Skeletal muscle tissue (tissue), 4 donors: ENCODE data around the gene B4GALT5. TPM values are rescaled to one million over a fixed set of nuclear protein-coding genes. Genes with fewer than 3 reads are reported as not detected.

ENCODE experiments used
- H3K27ac ChIP-seq: one replicate; pipeline ENCODE4 v1.7.0; 2013; ENCODE audit warnings: mild to moderate bottlenecking, low read depth, low read length, inconsistent platforms
- H3K27me3 ChIP-seq, 3 donors: one replicate each; pipeline ENCODE4 v1.7.0; 2013; ENCODE audit warnings: low read length in 3 of 3; ENCODE audit not compliant: control insufficient read depth in 3 of 3, insufficient read depth in 3 of 3
- H3K36me3 ChIP-seq, 3 donors: one replicate each; pipeline ENCODE4 v1.7.0; 2013; ENCODE audit warnings: low read length in 3 of 3; ENCODE audit not compliant: control insufficient read depth in 3 of 3, insufficient read depth in 3 of 3
- H3K4me1 ChIP-seq, 3 donors: one replicate each; pipeline ENCODE4 v1.7.0; 2013; ENCODE audit warnings: low read length in 3 of 3, mild to moderate bottlenecking in 3 of 3; ENCODE audit not compliant: control insufficient read depth in 3 of 3, insufficient read depth in 3 of 3
- H3K4me3 ChIP-seq, 3 donors: one replicate each; pipeline ENCODE4 v1.7.0; 2013; ENCODE audit warnings: low read length in 3 of 3
- H3K9ac ChIP-seq, 3 donors: one replicate each; pipeline ENCODE4 v1.7.0; 2013; ENCODE audit warnings: low read length in 3 of 3, mild to moderate bottlenecking in 3 of 3, moderate library complexity in 2 of 3, low read depth in 1 of 3
- H3K9me3 ChIP-seq, 3 donors: one replicate each; pipeline ENCODE4 v1.7.0; 2013; ENCODE audit warnings: low read length in 3 of 3; ENCODE audit not compliant: control insufficient read depth in 3 of 3
- total RNA-seq: library from RNA; depleted of rRNA; stranded (reverse); fragments of >200 nt; gene quantifications from one replicate; pipeline ENCODE4 v1.2.3, GENCODE V29; 2014
- donor health status: Osteomylitis.

Gene B4GALT5
- total RNA-seq, 1 donor from 2014 or later = 14.6 TPM

GRCh38 chr20:49694450-49695071 lies 19.1 kb downstream of the B4GALT5 start:
- peaks cover 37 to 50% (median 39%) of the 10 kb centered on the region in 3 donors for H3K4me1 ChIP-seq
- no peak overlapping the region for H3K4me3 ChIP-seq
- H3K27me3 ChIP-seq = no peaks in the 10 kb centered on the region
- H3K36me3 ChIP-seq = no peaks in the 10 kb centered on the region
- H3K9me3 ChIP-seq = no peaks in the 10 kb centered on the region
- H3K27ac ChIP-seq = no peak overlapping the region
- H3K9ac ChIP-seq = no peak overlapping the region

- no peak overlapping the region for H3K27ac ChIP-seq
- no peaks in the 10 kb centered on the region for H3K9me3 ChIP-seq
- peaks cover 34 to 49% (median 37%) of the 10 kb centered on the region in 3 donors for H3K4me1 ChIP-seq
- H3K36me3 ChIP-seq = no peaks in the 10 kb centered on the region
- no peaks in the 10 kb centered on the region for H3K27me3 ChIP-seq
- H3K4me3 ChIP-seq = no peak overlapping the region
- H3K9ac ChIP-seq = peak overlapping the region in 1 of 3 donors; percentile 14
These were observed 20.1 kb downstream of the B4GALT5 start for GRCh38 chr20:49693435-49694171.

- H3K4me1 ChIP-seq = peaks cover 39 to 53% (median 42%) of the 10 kb centered on the region in 3 donors
- no peak overlapping the region for H3K9ac ChIP-seq
- H3K27ac ChIP-seq = no peak overlapping the region
- no peak overlapping the region for H3K4me3 ChIP-seq
- H3K36me3 ChIP-seq = no peaks in the 10 kb centered on the region
- no peaks in the 10 kb centered on the region for H3K9me3 ChIP-seq
- no peaks in the 10 kb centered on the region for H3K27me3 ChIP-seq
These were observed 20.7 kb downstream of the B4GALT5 start for GRCh38 chr20:49692941-49693340.

GRCh38 chr20:49691818-49692568 lies 21.7 kb downstream of the B4GALT5 start:
- Histone ChIP-seq H3K36me3 (no peaks in the 10 kb centered on the region), H3K27ac (peak overlapping the region; percentile 2), H3K4me1 (peaks cover 36 to 50% (median 42%) of the 10 kb centered on the region in 3 donors), H3K27me3 (no peaks in the 10 kb centered on the region), H3K9ac (no peak overlapping the region), H3K4me3 (no peak overlapping the region), H3K9me3 (no peaks in the 10 kb centered on the region)

- no peaks in the 10 kb centered on the region for H3K9me3 ChIP-seq
- no peaks in the 10 kb centered on the region for H3K27me3 ChIP-seq
- peaks cover 38 to 51% (median 48%) of the 10 kb centered on the region in 3 donors for H3K4me1 ChIP-seq
- no peak overlapping the region for H3K9ac ChIP-seq
- H3K4me3 ChIP-seq = no peak overlapping the region
- peak overlapping the region; percentile 2 for H3K27ac ChIP-seq
- no peaks in the 10 kb centered on the region for H3K36me3 ChIP-seq
These were observed 22.6 kb downstream of the B4GALT5 start for GRCh38 chr20:49690899-49691620.

- peak overlapping the region in 1 of 3 donors; percentile 41 for H3K9ac ChIP-seq
- no peaks in the 10 kb centered on the region for H3K9me3 ChIP-seq
- H3K4me1 ChIP-seq = peaks cover 39 to 58% (median 51%) of the 10 kb centered on the region in 3 donors
- H3K36me3 ChIP-seq = no peaks in the 10 kb centered on the region
- no peak overlapping the region for H3K4me3 ChIP-seq
- H3K27ac ChIP-seq = peak overlapping the region; percentile 4
- no peaks in the 10 kb centered on the region for H3K27me3 ChIP-seq
These were observed 25.8 kb downstream of the B4GALT5 start for GRCh38 chr20:49687595-49688567.

GRCh38 chr20:49685809-49686208 lies 27.9 kb downstream of the B4GALT5 start:
- H3K36me3 ChIP-seq = no peaks in the 10 kb centered on the region
- H3K4me3 ChIP-seq = peak overlapping the region in 2 of 3 donors; percentile 4 to 7
- H3K4me1 ChIP-seq = peaks cover 46 to 61% (median 53%) of the 10 kb centered on the region in 3 donors
- H3K9me3 ChIP-seq = no peaks in the 10 kb centered on the region
- peak overlapping the region; percentile 45 for H3K27ac ChIP-seq
- no peaks in the 10 kb centered on the region for H3K27me3 ChIP-seq
- H3K9ac ChIP-seq = peak overlapping the region in 1 of 3 donors; percentile 40

GRCh38 chr20:49685161-49685601 lies 28.5 kb downstream of the B4GALT5 start:
- Histone ChIP-seq H3K9me3 (no peaks in the 10 kb centered on the region), H3K36me3 (no peaks in the 10 kb centered on the region), H3K9ac (peak overlapping the region in 2 of 3 donors; percentile 2 to 40), H3K27me3 (no peaks in the 10 kb centered on the region), H3K4me1 (peaks cover 45 to 60% (median 50%) of the 10 kb centered on the region in 3 donors), H3K27ac (peak overlapping the region; percentile 45), H3K4me3 (no peak overlapping the region)
